Esophagus muscularis mucosa (tissue), 3 donors: ENCODE data around the gene NFIB.

Source experiments
- CTCF ChIP-seq, 3 experiments: fragments of 200-600 bp in 2 of 3; fragments of 450-650 bp in 1 of 3; sonication (generic) in 2 of 3; IDR thresholded peaks; one replicate each; pipeline ENCODE4 v1.5.1; 2017 to 2019; ENCODE audit warnings: antibody characterized with exemption in 3 of 3, mild to moderate bottlenecking in 2 of 3, moderate library complexity in 1 of 3
- POLR2A ChIP-seq: fragments of 450-650 bp; IDR thresholded peaks from one replicate; pipeline ENCODE4 v1.6.1; 2017; ENCODE audit warnings: antibody characterized with exemption, moderate library complexity, mild to moderate bottlenecking, low read depth
- POLR2AphosphoS5 ChIP-seq, 2 donors: sonication (generic); formaldehyde crosslinking; IDR thresholded peaks; one replicate each; pipeline ENCODE4 v1.6.1; 2017; ENCODE audit warnings: antibody characterized with exemption in 2 of 2

- TF ChIP-seq CTCF (IDR thresholded peaks at IDR 0.05) (no peak), POLR2AphosphoS5 (IDR thresholded peaks at IDR 0.05) (no peak), POLR2A (no peak)
Measured at GRCh38 chr9:14185016-14185415, 128.9 kb downstream of the NFIB start.
